Caki2 (cell line): ENCODE results near the gene NTN3. TPM values are rescaled to one million over a fixed set of nuclear protein-coding genes. Genes with fewer than 3 reads are reported as not detected.

ENCODE experiments used
- DNase-seq: peaks from one replicate; pipeline ENCODE4 v3.0.0-alpha.2; 2015; ENCODE audit warnings: low read depth
- in situ Hi-C: cut with HindIII; loops from 2 replicates; pipeline ENCODE4 v1.10.0; 2016; ENCODE audit warnings: low sequenced_read_pairs, low pct_unique_long_range_greater_than_20kb, mixed read lengths
- total RNA-seq: library from RNA; depleted of rRNA; stranded (reverse); fragments of >200 nt; shearing (Covaris generic); gene quantifications from 2 replicates; pipeline ENCODE4 v1.2.3, GENCODE V29; 2014; ENCODE audit warnings: low replicate concordance

Gene NTN3
- total RNA-seq, 1 experiment from 2014 or later = not detected

- in situ Hi-C loops = no loop called here
Observed at GRCh38 chr16:2460391-2460713, 10.7 kb upstream of the NTN3 start.

GRCh38 chr16:2460916-2461315 is 10.2 kb upstream of the NTN3 start:
- DNase-seq = no peak
- in situ Hi-C loops = no loop called here

More at GRCh38 chr16:2460391-2460713, 10.7 kb upstream of the NTN3 start:
- DNase-seq = no peak

GRCh38 chr16:2462031-2462866 is 8.8 kb upstream of the NTN3 start:
- no peak for DNase-seq
- in situ Hi-C loops = no loop called here

- DNase-seq = no peak
- in situ Hi-C loops = no loop called here
Observed at GRCh38 chr16:2464333-2464732, 6.8 kb upstream of the NTN3 start.

GRCh38 chr16:2465653-2466415 is 5.3 kb upstream of the NTN3 start:
- DNase-seq = no peak
- in situ Hi-C loops = no loop called here

GRCh38 chr16:2466667-2467527 is 4.2 kb upstream of the NTN3 start:
- no peak for DNase-seq
- in situ Hi-C loops = no loop called here

GRCh38 chr16:2467528-2468232 is 3.4 kb upstream of the NTN3 start:
- peak; percentile 61 for DNase-seq
- in situ Hi-C loops = no loop called here

GRCh38 chr16:2468233-2468724 is 2.8 kb upstream of the NTN3 start:
- in situ Hi-C loops = no loop called here
- no peak for DNase-seq

GRCh38 chr16:2468725-2469398 is 2.2 kb upstream of the NTN3 start:
- in situ Hi-C loops = no loop called here
- no peak for DNase-seq

GRCh38 chr16:2469399-2470233 is 1.5 kb upstream of the NTN3 start:
- in situ Hi-C loops = no loop called here
- no peak for DNase-seq

GRCh38 chr16:2470234-2470601 is 879 bp upstream of the NTN3 start:
- DNase-seq = no peak
- in situ Hi-C loops = no loop called here

GRCh38 chr16:2470603-2471015 is 488 bp upstream of the NTN3 start:
- in situ Hi-C loops = no loop called here
- DNase-seq = no peak

- no peak for DNase-seq
- in situ Hi-C loops = no loop called here
Observed at GRCh38 chr16:2471653-2472487, 773 bp downstream of the NTN3 start.

GRCh38 chr16:2472488-2472864 is 1.4 kb downstream of the NTN3 start:
- no peak for DNase-seq
- in situ Hi-C loops = no loop called here

GRCh38 chr16:2472885-2473445 is 1.9 kb downstream of the NTN3 start:
- no peak for DNase-seq
- in situ Hi-C loops = no loop called here

- peak; percentile 50 for DNase-seq
- in situ Hi-C loops = no loop called here
Observed at GRCh38 chr16:2473446-2473926, 2.4 kb downstream of the NTN3 start.
